ENCODE measurements around the gene PTPRA. TPM values are rescaled to one million over a fixed set of nuclear protein-coding genes. Genes with fewer than 3 reads are reported as not detected.
"Not testable (repeated sequence)": the region's sequence is repeated elsewhere in the genome, so short reads cannot be mapped to it uniquely, and the experiment has no call there.

PTPRA gene
- total RNA-seq, 1 experiment from 2014 or later = 45.2 TPM

DNA sequence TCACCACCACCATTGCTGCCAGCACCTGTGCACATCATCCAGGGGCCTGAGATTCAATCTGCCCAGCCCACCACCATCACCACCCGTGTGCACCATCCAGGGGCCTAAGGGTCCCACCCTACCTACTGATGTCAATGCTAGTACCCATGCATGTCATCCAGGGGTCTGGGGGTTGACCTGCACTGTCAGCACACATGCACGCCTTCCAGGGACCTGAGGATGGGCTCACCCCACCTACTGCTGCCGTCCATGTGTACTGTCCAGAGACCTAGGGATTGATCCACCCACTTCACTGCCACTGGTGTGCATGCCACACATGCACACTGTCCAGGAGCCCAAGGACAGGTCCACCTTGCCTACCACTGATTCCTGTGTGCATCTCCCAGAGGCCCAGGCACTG is 186.2 kb downstream of the PTPRA start:
- no peaks in the 10 kb centered on the region for H3K4me1 Mint-ChIP-seq
- WGBS (ENCODE audit: extremely low coverage, insufficient read length, low lambda C conversion rate) = no CpG with 5 or more reads among the region's 3 CpGs
- Histone ChIP-seq H2BK15ac (ENCODE audit: low read depth, low read length) (no peak overlapping the region), H4K91ac (ENCODE audit: insufficient read length, low read depth, low read length) (no peak overlapping the region), H3K27ac (ENCODE audit: insufficient read length, low read depth, low read length) (no peak overlapping the region), H2BK20ac (ENCODE audit: low read depth, low read length, poor library complexity, severe bottlenecking) (no peak overlapping the region), H3K79me1 (ENCODE audit: insufficient read depth, low read depth, low read length, poor library complexity, severe bottlenecking) (no peaks in the 10 kb centered on the region), H2BK12ac (ENCODE audit: insufficient read length, low read depth, low read length) (no peak overlapping the region), H3K56ac (ENCODE audit: insufficient read length, low read depth, low read length) (no peak overlapping the region), H3K23me2 (ENCODE audit: insufficient read length, low read depth, low read length, poor library complexity, severe bottlenecking) (no peaks in the 10 kb centered on the region), H3K27me3 (ENCODE audit: insufficient read depth, low read length) (no peaks in the 10 kb centered on the region), H3K4ac (ENCODE audit: low read depth, low read length) (no peak overlapping the region), H3K4me1 (ENCODE audit: insufficient read depth, low read length) (no peaks in the 10 kb centered on the region), H2BK120ac (ENCODE audit: low read depth, low read length, poor library complexity, severe bottlenecking) (no peak overlapping the region), H3T11ph (ENCODE audit: low read length) (no peak overlapping the region), H4K8ac (replicated peaks; ENCODE audit: insufficient read length, low read depth, low read length) (no peak overlapping the region), H3K23ac (ENCODE audit: insufficient read length, low read depth, low read length) (no peak overlapping the region), H3K18ac (ENCODE audit: insufficient read length, low read depth, low read length) (no peak overlapping the region), H4K20me1 (ENCODE audit: control insufficient read depth, insufficient read depth, insufficient read length) (no peaks in the 10 kb centered on the region), H3K79me2 (ENCODE audit: insufficient read depth, low read length) (no peaks in the 10 kb centered on the region), H2AFZ (ENCODE audit: low read length) (no peak overlapping the region), H3K14ac (ENCODE audit: insufficient read depth, low read length) (no peak overlapping the region), H3K9ac (ENCODE audit: extremely low read depth, insufficient read length, low read length) (no peak overlapping the region), H2AK5ac (ENCODE audit: insufficient read length, low read length) (no peak overlapping the region), H4K5ac (ENCODE audit: insufficient read length, low read depth, low read length) (no peak overlapping the region), H3K9me3 (ENCODE audit: control insufficient read depth, low read depth, low read length) (no peaks in the 10 kb centered on the region), H2BK5ac (ENCODE audit: insufficient read length, low read length) (no peak overlapping the region), H3K4me2 (ENCODE audit: insufficient read depth, insufficient read length, low read length) (no peak overlapping the region)
- no peaks in the 10 kb centered on the region for H3K9me3 Mint-ChIP-seq
- H3K4me3 Mint-ChIP-seq = no peak overlapping the region
- TF ChIP-seq, protein P1, sequence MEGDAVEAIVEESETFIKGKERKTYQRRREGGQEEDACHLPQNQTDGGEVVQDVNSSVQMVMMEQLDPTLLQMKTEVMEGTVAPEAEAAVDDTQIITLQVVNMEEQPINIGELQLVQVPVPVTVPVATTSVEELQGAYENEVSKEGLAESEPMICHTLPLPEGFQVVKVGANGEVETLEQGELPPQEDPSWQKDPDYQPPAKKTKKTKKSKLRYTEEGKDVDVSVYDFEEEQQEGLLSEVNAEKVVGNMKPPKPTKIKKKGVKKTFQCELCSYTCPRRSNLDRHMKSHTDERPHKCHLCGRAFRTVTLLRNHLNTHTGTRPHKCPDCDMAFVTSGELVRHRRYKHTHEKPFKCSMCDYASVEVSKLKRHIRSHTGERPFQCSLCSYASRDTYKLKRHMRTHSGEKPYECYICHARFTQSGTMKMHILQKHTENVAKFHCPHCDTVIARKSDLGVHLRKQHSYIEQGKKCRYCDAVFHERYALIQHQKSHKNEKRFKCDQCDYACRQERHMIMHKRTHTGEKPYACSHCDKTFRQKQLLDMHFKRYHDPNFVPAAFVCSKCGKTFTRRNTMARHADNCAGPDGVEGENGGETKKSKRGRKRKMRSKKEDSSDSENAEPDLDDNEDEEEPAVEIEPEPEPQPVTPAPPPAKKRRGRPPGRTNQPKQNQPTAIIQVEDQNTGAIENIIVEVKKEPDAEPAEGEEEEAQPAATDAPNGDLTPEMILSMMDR (conservative IDR thresholded peaks at IDR 0.05) = no peak
- H3K36me3 Mint-ChIP-seq (ENCODE audit: insufficient read depth in 1 of 3, low read depth in 3 of 3) = no peaks in the 10 kb centered on the region
- H3K27me3 Mint-ChIP-seq (ENCODE audit: low read depth) = no peaks in the 10 kb centered on the region; the same call in 1 of the 2 replicates
- no peak for DNase-seq
- H3K27ac Mint-ChIP-seq = peak overlapping the region in 1 of 3 experiments; percentile 24; a peak in 2 of 7 replicates

- not testable (repeated sequence) for H2AFZ ChIP-seq (ENCODE audit: low read length); H3K9me3 Mint-ChIP-seq; H4K20me1 ChIP-seq (ENCODE audit: control insufficient read depth, insufficient read depth, insufficient read length); H2BK15ac ChIP-seq (ENCODE audit: low read depth, low read length); H3T11ph ChIP-seq (ENCODE audit: low read length); H2BK20ac ChIP-seq (ENCODE audit: low read depth, low read length, poor library complexity, severe bottlenecking); DNase-seq; H3K9me3 ChIP-seq (ENCODE audit: control insufficient read depth, low read depth, low read length); H3K14ac ChIP-seq (ENCODE audit: insufficient read depth, low read length); H3K4me1 ChIP-seq (ENCODE audit: insufficient read depth, low read length); H3K79me2 ChIP-seq (ENCODE audit: insufficient read depth, low read length); H3K27me3 ChIP-seq (ENCODE audit: insufficient read depth, low read length); H3K56ac ChIP-seq (ENCODE audit: insufficient read length, low read depth, low read length); H3K23ac ChIP-seq (ENCODE audit: insufficient read length, low read depth, low read length); H3K4me3 Mint-ChIP-seq; H3K36me3 Mint-ChIP-seq (ENCODE audit: insufficient read depth in 1 of 3, low read depth in 3 of 3); H3K27ac Mint-ChIP-seq; H2AK5ac ChIP-seq (ENCODE audit: insufficient read length, low read length); H2BK120ac ChIP-seq (ENCODE audit: low read depth, low read length, poor library complexity, severe bottlenecking); H3K4me2 ChIP-seq (ENCODE audit: insufficient read depth, insufficient read length, low read length); H3K4ac ChIP-seq (ENCODE audit: low read depth, low read length); H2BK5ac ChIP-seq (ENCODE audit: insufficient read length, low read length); H3K27me3 Mint-ChIP-seq (ENCODE audit: low read depth); H3K4me1 Mint-ChIP-seq; H2BK12ac ChIP-seq (ENCODE audit: insufficient read length, low read depth, low read length); H3K9ac ChIP-seq (ENCODE audit: extremely low read depth, insufficient read length, low read length); H3K23me2 ChIP-seq (ENCODE audit: insufficient read length, low read depth, low read length, poor library complexity, severe bottlenecking); H3K18ac ChIP-seq (ENCODE audit: insufficient read length, low read depth, low read length); H4K91ac ChIP-seq (ENCODE audit: insufficient read length, low read depth, low read length); H3K79me1 ChIP-seq (ENCODE audit: insufficient read depth, low read depth, low read length, poor library complexity, severe bottlenecking); H3K27ac ChIP-seq (ENCODE audit: insufficient read length, low read depth, low read length); H4K8ac ChIP-seq (replicated peaks; ENCODE audit: insufficient read length, low read depth, low read length); H4K5ac ChIP-seq (ENCODE audit: insufficient read length, low read depth, low read length)
- WGBS (ENCODE audit: extremely low coverage, insufficient read length, low lambda C conversion rate) = no CpG with 5 or more reads among the region's 6 CpGs
Observed at GRCh38 chr20:3064119-3064518, 190.8 kb downstream of the PTPRA start.
